GM19099 (cell line): Measurements from ENCODE around the gene CPN2.

Experiments used
- POLR2A ChIP-seq: IDR thresholded peaks from 3 replicates; pipeline ENCODE4 v1.6.1; 2011; ENCODE audit warnings: low read depth; ENCODE audit not compliant: insufficient read length; ENCODE audit errors: extremely low read depth

CPN2 gene

DNA sequence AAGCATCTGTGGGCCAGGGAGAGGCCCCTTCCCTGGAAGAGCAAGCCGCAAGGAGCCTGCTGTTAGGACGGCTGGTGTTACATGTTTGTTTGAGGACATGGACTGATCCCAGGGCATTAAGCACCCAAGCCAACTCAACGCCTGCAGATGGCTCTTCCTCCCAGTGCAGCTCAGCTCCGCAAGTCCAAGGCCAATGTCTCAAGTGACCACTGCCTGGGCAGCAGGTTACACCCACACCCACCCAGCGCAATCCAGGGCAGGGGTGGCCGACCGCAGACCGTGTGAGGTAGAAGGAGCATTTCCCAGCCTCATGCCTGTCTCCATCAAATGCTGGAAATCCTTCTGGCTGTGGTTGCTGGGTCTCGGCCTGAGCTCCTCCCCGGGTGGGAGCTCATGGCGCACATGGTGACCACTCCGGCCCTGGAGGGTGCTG is 33.5 kb upstream of the CPN2 start:
- no peak for TF ChIP-seq POLR2A

DNA sequence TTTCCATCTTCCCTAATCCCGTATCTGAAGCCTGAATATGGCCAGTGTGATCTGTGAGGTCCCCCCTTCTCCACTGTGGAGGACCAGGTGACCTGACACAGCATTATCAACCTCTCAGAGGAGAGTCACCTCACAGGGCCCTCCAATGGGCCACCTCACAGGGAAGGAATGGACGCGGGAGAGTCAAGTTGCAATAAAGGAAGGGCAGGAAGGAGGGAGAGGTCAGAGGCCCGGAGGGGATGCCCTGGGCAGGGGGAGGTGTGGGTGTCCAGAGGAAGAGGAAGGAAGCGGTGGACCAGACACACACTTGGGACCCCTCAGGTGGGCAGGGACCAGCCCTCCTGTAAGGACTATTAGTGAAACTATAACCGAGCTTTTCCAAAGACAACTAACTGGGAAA is 33.0 kb upstream of the CPN2 start:
- no peak for TF ChIP-seq POLR2A

DNA sequence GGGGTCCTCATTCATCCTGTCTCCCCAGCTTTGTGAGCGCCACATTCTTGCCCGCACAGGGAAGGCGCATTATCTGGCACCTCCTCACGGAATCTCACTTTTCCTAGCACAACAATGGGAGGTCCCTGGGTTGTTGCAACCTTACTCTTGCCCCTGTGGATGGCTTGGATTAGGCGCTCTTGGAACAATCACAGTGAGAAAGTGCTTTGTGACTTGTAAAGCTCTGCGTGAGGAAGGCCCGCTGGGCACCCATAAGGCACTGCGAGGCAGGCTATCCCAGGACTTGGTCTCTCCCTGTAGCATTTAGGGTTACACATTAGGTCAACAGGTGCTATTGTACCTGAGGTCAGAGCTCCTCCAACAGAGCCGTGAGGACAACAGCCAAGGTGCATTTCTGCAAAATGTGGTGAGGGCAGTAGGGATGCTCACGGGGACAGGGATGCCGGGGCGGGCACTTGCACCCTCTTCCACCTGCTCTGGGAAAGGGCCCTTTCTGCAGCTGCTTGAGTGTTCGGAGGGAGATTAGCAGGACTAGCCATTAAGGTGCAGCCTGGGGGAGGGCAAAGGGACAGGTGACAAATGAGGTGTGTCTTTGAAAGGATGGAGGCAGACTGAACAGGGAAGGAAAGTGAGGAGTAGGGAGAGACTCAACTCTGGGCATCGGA is 32.3 kb upstream of the CPN2 start:
- TF ChIP-seq POLR2A, result no peak

DNA sequence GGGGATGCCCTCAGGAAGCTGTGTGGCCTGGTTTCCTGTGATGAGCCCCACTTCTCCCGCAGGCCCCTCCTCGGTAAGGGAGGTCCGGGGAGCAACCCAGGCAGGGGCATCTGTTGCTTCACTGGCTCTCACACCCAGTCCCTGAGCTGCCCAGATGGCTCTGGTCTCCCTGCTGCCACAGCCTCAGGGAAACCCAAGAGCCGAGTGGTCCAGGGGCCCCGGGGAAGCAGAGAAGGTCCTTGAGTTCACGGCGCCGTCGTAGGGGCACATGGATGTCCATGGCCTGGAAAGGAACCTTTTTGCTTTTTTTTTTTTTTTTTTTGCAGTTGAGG is 31.7 kb upstream of the CPN2 start:
- no peak for TF ChIP-seq POLR2A

DNA sequence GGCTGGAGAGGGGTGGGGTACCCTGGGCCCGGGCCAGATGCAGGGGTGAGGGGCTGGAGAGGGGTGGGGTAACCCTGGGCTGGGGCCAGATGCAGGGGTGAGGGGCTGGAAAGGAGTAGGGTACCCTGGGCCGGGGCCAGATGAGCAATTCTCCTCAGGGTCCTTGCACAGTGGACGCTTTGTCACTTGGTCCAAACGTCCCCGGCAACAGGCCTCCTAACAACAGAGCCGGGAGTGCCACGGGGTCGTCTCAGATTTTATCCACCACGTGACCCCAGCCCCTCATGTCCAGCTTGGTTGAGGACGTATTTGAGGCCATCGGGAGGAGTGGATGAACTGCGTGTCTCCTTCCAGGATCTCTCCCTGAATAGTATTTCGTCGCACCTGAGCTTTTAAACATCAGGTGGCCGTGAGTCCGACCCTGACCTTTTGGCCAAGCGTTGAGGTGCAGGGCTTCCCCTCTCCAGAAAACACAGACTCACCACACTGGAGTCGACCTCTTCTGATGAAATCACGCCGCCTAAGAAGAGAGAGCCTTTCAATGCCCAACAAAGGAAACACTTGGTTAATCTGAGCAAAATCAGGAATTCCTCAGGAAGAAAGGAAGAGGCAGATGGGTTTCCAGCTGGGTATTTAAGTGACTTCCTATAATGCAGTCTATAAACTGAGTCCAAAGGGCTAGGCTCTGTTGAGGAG is 31.2 kb upstream of the CPN2 start:
- no peak for TF ChIP-seq POLR2A

DNA sequence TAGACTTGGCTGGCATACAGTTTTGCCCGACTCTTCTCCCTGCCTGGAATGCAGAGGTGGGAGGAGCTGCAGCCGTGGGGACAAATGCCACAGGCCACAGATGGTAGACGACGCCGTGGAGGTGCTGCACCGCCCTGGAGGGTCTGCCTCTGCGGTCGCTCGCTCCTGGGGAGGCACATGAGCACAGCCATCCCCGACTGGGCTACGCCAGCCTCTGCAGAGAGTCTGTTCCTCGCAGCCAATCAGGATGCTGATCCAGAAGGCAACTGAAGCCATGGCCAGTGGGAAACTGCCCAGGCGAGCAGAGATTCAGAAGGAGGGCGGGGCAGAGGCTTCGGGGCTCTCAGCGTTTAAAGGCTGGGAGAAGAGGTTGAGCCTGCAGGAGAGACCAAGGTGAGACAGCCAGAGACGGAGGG is 30.3 kb upstream of the CPN2 start:
- TF ChIP-seq POLR2A, result no peak

DNA sequence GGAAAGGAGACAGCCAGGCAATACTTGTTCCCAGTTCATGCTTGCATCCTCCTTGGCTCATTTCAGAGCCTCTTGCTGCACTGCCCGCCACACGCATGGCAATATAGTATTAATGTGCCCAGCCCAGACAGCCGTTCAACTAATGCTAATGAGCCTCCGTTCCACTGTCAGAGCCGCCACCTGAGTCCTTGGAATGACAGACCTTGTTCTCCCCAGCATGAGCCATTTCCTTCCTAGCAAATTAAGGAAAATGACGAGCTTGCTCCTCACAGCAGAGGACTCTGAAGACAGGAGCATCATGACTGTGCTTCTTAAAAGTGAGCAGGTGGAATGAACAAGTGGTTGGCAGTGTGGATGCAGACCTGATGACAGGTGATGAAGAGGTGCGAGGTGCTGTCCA is 29.2 kb upstream of the CPN2 start:
- no peak for TF ChIP-seq POLR2A

DNA sequence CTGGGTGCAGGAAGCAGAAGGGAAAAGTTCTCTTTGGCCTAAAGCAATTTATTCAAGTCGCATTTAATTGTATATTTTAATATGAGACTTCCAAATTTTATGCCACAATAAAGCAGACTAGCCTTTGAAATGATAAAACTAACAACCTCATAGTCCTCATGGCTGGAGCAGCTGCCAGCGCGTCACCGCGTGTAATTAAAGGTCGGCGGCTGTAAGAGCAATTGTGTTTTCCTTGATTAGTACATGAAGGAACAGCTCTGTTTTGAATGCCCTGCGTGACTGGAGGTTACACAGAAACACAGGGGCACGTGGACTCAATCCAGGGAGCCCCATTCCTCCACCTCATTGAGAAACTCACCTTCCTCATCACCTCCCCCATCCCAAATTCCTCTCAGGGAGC is 28.5 kb upstream of the CPN2 start:
- TF ChIP-seq POLR2A, result no peak

DNA sequence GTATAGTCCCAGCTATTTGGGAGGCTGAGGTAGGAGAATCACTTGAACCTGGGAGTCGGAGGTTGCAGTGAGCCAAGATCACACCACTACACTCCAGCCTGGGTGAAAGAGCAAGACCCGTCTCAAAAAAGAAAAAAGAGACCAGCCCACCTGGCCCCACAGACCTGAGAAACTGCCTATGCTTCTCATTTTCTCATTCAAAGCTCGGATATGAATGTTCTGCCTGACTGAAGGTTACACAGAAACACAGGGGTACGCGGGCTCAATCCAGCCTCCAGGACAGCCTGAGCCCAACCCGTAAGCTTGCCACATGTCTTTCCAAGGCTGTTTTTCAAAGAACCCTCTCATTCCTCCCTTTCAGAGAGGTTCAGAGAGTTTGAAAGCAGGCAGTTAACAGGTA is 28.1 kb upstream of the CPN2 start:
- TF ChIP-seq POLR2A, result no peak

DNA sequence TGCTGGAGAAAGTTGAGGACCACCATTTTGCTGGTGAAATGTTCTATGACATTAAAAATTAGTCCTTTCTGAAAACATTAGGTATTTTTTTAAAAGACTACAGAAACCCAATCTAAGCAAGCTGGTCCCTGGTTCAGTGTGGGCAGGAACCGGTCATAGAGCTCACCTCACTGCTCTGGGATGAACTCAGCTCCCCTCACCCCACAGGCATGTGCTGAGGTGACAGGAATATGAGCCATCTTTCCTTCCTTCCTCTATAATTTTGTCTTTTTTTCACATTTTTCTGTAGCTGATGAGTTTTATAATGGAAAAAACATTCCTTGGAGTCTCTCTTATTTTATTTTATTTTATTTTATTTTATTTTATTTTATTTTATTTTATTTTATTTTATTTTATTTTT is 26.6 kb upstream of the CPN2 start:
- TF ChIP-seq POLR2A, result no peak

DNA sequence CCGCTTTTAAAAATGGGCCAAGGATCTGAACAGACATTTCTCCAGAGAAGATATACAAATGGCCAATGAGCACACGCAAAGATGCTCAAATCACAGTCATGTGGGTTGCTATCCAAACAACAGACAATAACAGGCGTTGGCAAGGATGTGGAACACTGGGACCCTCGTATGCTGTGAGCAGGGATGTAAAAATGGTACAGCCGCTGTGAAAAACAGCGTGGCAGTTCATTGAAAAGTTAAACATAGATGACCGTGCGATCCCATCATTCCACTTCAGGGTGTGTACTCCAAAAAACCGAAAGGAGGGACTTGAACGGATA is 25.1 kb upstream of the CPN2 start:
- no peak for TF ChIP-seq POLR2A

DNA sequence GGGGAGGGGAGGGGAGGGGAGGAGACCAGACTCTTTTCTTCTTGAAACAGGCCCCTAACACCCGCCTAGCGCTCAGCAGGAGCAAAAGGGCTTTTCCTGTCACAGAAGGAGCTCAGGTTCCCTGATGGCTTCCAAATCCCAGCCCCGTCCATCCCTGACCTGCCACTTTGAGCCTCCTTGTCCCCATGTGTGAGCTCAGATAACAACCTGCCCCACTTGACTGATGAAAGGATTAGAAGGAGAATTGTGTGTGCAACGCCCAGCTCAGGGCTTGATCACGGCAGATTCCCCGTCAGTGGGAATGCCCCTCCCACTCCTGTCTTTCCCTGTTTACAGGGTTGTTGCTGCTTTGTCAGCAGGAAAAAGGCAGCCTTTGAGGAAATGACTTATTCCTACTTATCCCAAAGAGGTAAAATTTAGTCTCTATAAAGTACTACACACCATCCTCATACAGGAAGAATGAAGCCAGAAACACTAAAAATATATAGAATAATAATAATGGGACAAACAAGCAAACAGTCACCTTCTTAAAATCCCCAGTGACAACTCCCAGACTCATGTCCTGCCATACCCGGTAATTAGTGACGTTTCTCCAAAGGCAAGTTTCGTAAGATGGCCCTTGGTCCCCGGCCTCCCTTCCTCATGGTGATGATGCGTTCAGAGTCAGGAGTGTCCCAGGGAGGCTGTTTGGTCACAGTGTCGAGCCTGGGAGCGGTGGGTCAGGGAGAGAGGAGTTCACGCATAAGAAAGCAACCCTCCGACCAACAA is 24.5 kb upstream of the CPN2 start:
- TF ChIP-seq POLR2A, result no peak

DNA sequence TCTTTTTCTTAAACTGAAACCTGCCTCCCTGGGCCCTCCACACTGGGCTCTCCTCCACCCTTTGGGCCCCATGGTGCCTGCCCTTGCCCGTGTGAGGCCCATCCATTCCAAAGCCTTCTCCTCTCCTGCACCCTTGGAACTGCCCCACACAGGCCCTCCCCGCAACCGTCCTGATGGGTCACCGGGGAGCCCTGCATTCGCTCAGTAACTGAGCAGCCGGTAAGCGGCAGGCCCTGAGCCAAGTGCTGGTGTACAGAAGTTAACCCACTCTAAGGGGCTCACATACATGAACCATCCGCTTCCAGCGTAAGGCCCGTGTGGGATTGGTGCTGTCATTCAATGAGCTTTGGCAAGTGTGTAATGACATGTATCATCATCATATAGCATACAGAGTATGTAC is 23.8 kb upstream of the CPN2 start:
- no peak for TF ChIP-seq POLR2A

DNA sequence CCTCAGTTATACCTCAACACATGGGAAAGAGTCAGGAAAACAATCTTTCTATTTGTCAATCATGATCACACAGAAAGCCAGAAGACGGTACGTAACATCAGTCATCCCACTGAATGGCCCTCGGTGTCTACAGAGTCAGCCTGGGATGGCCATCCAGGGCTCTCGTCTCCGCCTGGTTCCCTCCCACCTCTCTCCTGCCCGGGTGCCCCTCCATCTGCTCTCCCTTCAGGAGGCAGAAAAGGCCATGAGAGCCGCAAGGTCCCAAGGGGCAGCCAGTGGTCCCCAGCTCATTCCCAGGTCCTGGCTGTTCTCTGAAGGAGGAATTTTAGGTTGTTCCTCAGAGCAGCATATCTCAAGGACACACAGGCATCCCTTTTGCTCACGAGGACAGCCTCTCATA is 22.8 kb upstream of the CPN2 start:
- no peak for TF ChIP-seq POLR2A

DNA sequence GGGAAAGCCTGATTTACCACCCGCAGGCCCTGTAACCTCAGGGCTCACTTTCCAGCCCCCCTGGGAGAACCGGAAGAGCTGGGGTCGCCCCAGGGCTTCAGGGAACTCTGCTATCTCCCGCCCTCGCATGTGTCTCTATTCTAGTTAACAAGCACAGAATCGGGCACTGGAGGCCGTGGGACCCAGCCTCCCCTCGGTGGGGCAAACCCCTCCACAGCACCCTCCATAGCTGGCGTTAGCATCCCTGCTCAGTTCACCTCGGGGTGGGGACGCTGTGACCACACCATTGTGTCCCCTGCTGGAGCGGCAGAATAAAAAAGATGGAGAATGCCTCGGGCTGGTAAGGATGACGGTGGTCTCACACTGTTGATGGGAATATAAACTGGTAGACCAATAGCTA is 21.9 kb upstream of the CPN2 start:
- TF ChIP-seq POLR2A, result no peak

DNA sequence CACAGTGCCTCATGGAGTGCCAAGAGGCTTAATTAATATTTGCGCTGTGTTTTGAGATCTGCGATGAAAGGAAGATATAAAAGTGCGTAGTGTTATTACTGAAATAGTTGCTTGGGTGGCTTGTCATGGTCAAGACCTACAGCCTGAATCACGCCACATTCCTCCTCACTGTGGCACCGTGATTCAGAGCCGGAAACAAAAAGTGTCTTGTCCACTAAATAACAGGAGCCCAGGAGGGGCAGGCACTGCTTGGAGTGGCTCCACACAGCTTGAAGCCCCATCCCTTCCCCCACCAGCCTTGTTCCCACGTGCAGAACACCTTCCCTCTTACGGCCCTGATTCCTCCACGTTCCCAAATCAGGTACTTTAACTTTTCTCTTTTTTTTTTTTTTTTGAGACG is 19.6 kb upstream of the CPN2 start:
- no peak for TF ChIP-seq POLR2A
